Transverse colon (tissue), 4 donors: ENCODE measurements around the gene PRPF40B. TPM values are rescaled to one million over a fixed set of nuclear protein-coding genes. Genes with fewer than 3 reads are reported as not detected.

Experiments
- DNase-seq: peaks from one replicate; pipeline ENCODE4 v3.0.0-alpha.2; 2019
- H3K27ac ChIP-seq, 4 donors: fragments of 200-600 bp; sonication (generic); 2 replicates each; pipeline ENCODE4 v1.5.1; 2016 to 2018; ENCODE audit warnings: inconsistent platforms in 4 of 4
- H3K27me3 ChIP-seq: fragments of 200-600 bp; sonication (generic); 2 replicates; pipeline ENCODE4 v1.5.1; 2017; ENCODE audit warnings: inconsistent platforms
- H3K36me3 ChIP-seq, 4 donors: fragments of 200-600 bp; sonication (generic); 2 replicates each; pipeline ENCODE4 v1.5.1; 2017 to 2019; ENCODE audit warnings: inconsistent platforms in 4 of 4
- H3K4me1 ChIP-seq, 4 donors: fragments of 200-600 bp; sonication (generic); 2 replicates each; pipeline ENCODE4 v1.5.1; 2017 to 2020; ENCODE audit warnings: inconsistent platforms in 4 of 4
- H3K4me3 ChIP-seq, 4 donors: fragments of 200-600 bp; sonication (generic); 1 replicate in 1 of 4; 2 replicates in 3 of 4; pipeline versions ENCODE4 v1.5.1 to v1.6.1; 2017 to 2019; ENCODE audit warnings: inconsistent platforms in 4 of 4
- H3K9me3 ChIP-seq, 2 donors: fragments of 200-600 bp; sonication (generic); 2 replicates each; pipeline ENCODE4 v1.5.1; 2017 to 2019; ENCODE audit warnings: inconsistent platforms in 2 of 2
- EP300 ChIP-seq: sonication (generic); formaldehyde crosslinking; IDR thresholded peaks from one replicate; pipeline ENCODE4 v1.6.1; 2017; ENCODE audit warnings: antibody characterized with exemption, low read depth
- POLR2A ChIP-seq: fragments of 450-650 bp; IDR thresholded peaks from one replicate; pipeline ENCODE4 v1.6.1; 2016; ENCODE audit warnings: antibody characterized with exemption, mild to moderate bottlenecking, moderate library complexity
- POLR2AphosphoS5 ChIP-seq, 3 donors: sonication (generic); formaldehyde crosslinking; IDR thresholded peaks; one replicate each; pipeline ENCODE4 v1.6.1; 2016; ENCODE audit warnings: antibody characterized with exemption in 3 of 3
- WGBS, 2 donors: methylation state at CpG; one replicate each; pipeline ENCODE4 v1.1.5; 2018; ENCODE audit warnings: low coverage in 1 of 2; 5-methylcytosine and 5-hydroxymethylcytosine counted together
- in situ Hi-C, 4 donors: fragments of 200-750 bp; cut with MboI; loops; one replicate each; pipeline versions ENCODE4 v1.15.0 to v1.15.1; 2017; ENCODE audit warnings: low sequenced_read_pairs in 3 of 4, low pct_ligation_motif_present in 1 of 4, low pct_unique_long_range_greater_than_20kb in 1 of 4
- intact Hi-C: fragments of 100-400 bp; cut with DNase I; formaldehyde crosslinking; loops from one replicate; pipeline ENCODE4 v1.15.1; 2023; ENCODE audit warnings: low total_unique reads
- total RNA-seq, 4 donors: library from RNA; depleted of rRNA; stranded (reverse); fragments of >200 nt; gene quantifications; one replicate each; pipeline ENCODE4 v1.1.0, GENCODE V29; 2016
- TF ChIP-seq, protein P1 (sequence below), 5 experiments: fragments of 200-600 bp in 3 of 5; fragments of 450-650 bp in 2 of 5; sonication (generic) in 3 of 5; IDR thresholded peaks; 1 replicate in 2 of 5; 2 replicates in 3 of 5; pipeline ENCODE4 v1.5.1; 2016 to 2017; ENCODE audit warnings: antibody characterized with exemption in 5 of 5, inconsistent platforms in 3 of 5, mild to moderate bottlenecking in 2 of 5, moderate library complexity in 1 of 5

Gene PRPF40B
- total RNA-seq, 4 donors from 2014 or later: 3.7 to 12.7 (median 8.7) TPM

DNA sequence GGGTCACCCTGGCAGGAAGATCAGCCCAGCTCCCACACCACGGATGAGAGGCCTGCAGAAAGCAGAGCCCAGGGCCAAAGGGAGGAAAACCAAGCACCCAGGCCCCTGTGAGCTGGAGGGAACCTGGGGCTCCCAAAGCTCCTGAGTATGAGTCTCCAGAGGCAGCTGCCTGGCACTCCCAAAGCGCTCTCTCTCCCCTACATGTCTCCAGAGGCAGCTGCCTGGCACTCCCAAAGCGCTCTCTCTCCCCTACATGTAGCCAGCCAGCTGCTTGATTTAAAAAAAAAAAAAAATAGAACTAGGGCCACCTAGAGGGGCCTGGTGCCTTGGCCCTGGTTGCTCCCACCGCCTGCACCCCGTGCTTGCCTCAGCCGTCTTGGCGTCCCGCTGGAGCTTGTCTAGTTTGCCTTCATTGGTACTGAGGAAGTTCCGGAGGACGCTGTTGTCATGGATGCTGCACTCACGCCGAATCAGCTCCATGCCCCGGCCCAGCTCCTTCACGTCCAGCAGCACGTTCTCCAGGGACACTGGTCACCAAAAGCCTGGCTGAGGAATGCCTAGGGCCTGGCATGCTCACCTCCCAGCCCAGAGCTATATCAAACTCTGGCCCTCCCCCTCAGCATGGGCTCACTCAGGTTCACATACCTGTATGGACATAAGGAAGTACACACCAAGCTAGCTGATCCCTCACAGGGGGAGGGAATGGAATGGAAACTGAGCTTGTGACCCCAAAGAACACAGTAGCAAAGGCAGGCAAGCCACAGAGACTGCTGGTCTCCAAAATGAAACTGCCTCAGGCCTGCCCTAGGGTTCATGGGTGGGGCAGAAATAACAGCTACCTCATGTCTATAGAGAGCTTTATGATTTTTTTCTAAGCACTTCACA is 24.7 kb downstream of the PRPF40B start:
- intact Hi-C loops (no loop called here), in situ Hi-C loops (no loop called here)
- no peak for TF ChIP-seq EP300
- no peak for TF ChIP-seq POLR2A
- TF ChIP-seq, protein P1, sequence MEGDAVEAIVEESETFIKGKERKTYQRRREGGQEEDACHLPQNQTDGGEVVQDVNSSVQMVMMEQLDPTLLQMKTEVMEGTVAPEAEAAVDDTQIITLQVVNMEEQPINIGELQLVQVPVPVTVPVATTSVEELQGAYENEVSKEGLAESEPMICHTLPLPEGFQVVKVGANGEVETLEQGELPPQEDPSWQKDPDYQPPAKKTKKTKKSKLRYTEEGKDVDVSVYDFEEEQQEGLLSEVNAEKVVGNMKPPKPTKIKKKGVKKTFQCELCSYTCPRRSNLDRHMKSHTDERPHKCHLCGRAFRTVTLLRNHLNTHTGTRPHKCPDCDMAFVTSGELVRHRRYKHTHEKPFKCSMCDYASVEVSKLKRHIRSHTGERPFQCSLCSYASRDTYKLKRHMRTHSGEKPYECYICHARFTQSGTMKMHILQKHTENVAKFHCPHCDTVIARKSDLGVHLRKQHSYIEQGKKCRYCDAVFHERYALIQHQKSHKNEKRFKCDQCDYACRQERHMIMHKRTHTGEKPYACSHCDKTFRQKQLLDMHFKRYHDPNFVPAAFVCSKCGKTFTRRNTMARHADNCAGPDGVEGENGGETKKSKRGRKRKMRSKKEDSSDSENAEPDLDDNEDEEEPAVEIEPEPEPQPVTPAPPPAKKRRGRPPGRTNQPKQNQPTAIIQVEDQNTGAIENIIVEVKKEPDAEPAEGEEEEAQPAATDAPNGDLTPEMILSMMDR (IDR thresholded peaks at IDR 0.05): no peak
- TF ChIP-seq POLR2AphosphoS5 (IDR thresholded peaks at IDR 0.05): no peak
- no peak for DNase-seq
- WGBS, 2 donors: 85 to 88% methylated on average over 4 to 15 of the region's 15 CpGs
- peaks cover 0 to 7% (median 0%) of the 10 kb centered on the region in 4 donors for H3K4me1 ChIP-seq
- no peak overlapping the region for H3K4me3 ChIP-seq
- peak overlapping the region in 2 of 4 donors; percentile 9 to 34 for H3K27ac ChIP-seq
- H3K27me3 ChIP-seq: no peaks in the 10 kb centered on the region
- no peaks in the 10 kb centered on the region for H3K36me3 ChIP-seq
- H3K9me3 ChIP-seq: no peaks in the 10 kb centered on the region

DNA sequence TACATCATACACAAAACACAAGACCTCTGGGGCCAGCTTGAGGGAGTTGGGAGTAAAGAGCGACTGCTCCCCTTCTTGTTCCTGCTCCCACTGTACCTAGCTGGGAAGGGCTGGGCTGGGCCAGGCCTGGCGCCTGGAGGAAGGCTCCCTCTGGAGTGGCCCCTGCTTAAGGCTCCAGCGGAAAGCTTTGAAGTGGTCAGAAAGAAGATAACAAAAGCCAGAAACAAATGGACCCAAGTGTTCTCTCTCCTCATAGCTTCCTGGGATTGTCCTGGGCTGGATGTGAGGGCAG is 25.3 kb downstream of the PRPF40B start:
- no peak overlapping the region for H3K4me3 ChIP-seq
- in situ Hi-C loops (no loop called here), intact Hi-C loops (no loop called here)
- TF ChIP-seq EP300: no peak
- TF ChIP-seq, protein P1 (IDR thresholded peaks at IDR 0.05): no peak
- TF ChIP-seq POLR2A: no peak
- no peak for TF ChIP-seq POLR2AphosphoS5 (IDR thresholded peaks at IDR 0.05)
- no peaks in the 10 kb centered on the region for H3K9me3 ChIP-seq
- H3K27me3 ChIP-seq: no peaks in the 10 kb centered on the region
- 40 to 64% methylated on average over 2 to 3 of the region's 3 CpGs for WGBS, 2 donors
- no peak for DNase-seq
- peaks cover 0 to 7% (median 0%) of the 10 kb centered on the region in 4 donors for H3K4me1 ChIP-seq
- H3K27ac ChIP-seq: no peak overlapping the region
- H3K36me3 ChIP-seq: no peaks in the 10 kb centered on the region

DNA sequence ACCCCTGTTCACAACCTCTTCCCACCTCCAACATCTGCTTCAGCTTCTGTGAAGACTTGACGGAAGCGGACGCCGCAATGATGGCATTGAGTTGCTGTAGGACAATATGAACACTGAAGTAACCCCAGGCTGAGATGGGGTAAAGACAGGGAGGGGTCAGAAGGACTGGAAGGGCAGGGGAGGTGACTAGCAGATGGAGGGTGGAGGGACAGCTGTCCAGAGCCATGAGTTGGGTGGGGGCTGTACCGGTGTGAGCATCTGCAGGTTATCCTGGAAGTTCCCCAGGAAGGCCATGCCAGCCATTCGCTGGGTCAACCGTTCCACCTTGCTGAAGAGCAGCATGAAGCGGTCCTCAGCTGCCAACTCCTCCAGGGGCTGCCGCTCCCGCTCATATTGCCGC is 26.1 kb downstream of the PRPF40B start:
- no peaks in the 10 kb centered on the region for H3K27me3 ChIP-seq
- no peak for DNase-seq
- 98 to 100% methylated on average over 4 to 11 of the region's 11 CpGs for WGBS, 2 donors
- intact Hi-C loops: no loop called here
- H3K36me3 ChIP-seq: no peaks in the 10 kb centered on the region
- peaks cover 0 to 7% (median 0%) of the 10 kb centered on the region in 4 donors for H3K4me1 ChIP-seq
- no peak overlapping the region for H3K27ac ChIP-seq
- TF ChIP-seq POLR2A: no peak
- TF ChIP-seq EP300: no peak
- no peak for TF ChIP-seq POLR2AphosphoS5 (IDR thresholded peaks at IDR 0.05)
- TF ChIP-seq, protein P1 (IDR thresholded peaks at IDR 0.05): no peak
- in situ Hi-C loops: no loop called here
- H3K9me3 ChIP-seq: no peaks in the 10 kb centered on the region
- H3K4me3 ChIP-seq: no peak overlapping the region

DNA sequence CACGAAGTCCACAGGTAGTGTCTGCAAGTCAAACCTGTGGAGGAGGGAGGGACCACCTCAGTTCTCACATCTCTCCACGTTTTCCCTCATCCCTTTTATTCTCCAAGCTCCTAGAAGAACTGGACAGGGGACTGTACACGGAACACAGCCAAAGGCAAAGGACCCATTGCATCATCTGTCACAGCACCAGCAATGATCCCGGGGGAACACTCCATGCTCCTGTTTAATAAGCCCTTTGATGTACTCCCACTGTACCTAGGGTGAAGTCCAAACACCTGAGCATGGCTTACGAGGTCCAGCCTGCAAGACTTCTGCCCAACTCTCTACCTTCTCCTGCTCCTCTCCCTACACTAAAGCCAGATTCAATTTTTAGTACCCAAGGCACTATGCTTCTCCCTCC is 26.5 kb downstream of the PRPF40B start:
- no peaks in the 10 kb centered on the region for H3K9me3 ChIP-seq
- in situ Hi-C loops (loop anchor here in 1 of 4 donors (5.0 kb wide), 1 partner anchor 57 kb away; the partner anchor contains the start of gene FMNL3), intact Hi-C loops (no loop called here)
- no peak overlapping the region for H3K4me3 ChIP-seq
- 29 to 85% methylated on average over 1 to 5 of the region's 5 CpGs for WGBS, 2 donors
- H3K27ac ChIP-seq: no peak overlapping the region
- H3K4me1 ChIP-seq: peaks cover 0 to 7% (median 0%) of the 10 kb centered on the region in 4 donors
- H3K36me3 ChIP-seq: no peaks in the 10 kb centered on the region
- no peak for DNase-seq
- TF ChIP-seq, protein P1 (IDR thresholded peaks at IDR 0.05): no peak
- TF ChIP-seq EP300: no peak
- no peak for TF ChIP-seq POLR2A
- TF ChIP-seq POLR2AphosphoS5 (IDR thresholded peaks at IDR 0.05): no peak
- H3K27me3 ChIP-seq: no peaks in the 10 kb centered on the region
